GM19372 (cell line): ENCODE results near the gene HYI.
"Not testable (repeated sequence)": the region's sequence is repeated elsewhere in the genome, so short reads cannot be mapped to it uniquely, and the experiment has no call there.

Source experiments
- ATAC-seq: cut with Tn5 transposase; IDR thresholded peaks from one replicate; pipeline ENCODE4 v1.9.1; 2021; ENCODE audit warnings: mild to moderate bottlenecking, low read depth, moderate library complexity; ENCODE audit not compliant: unreplicated experiment

Gene HYI

GRCh38 chr1:43432171-43432860 lies 21.4 kb downstream of the HYI start:
- no peak for ATAC-seq

GRCh38 chr1:43431676-43432075 lies 22.1 kb downstream of the HYI start:
- no peak for ATAC-seq

- ATAC-seq = no peak
Measured at GRCh38 chr1:43430831-43431230, 22.9 kb downstream of the HYI start.

- no peak for ATAC-seq
Measured at GRCh38 chr1:43427941-43428340, 25.8 kb downstream of the HYI start.

- ATAC-seq = no peak
Measured at GRCh38 chr1:43427524-43427923, 26.2 kb downstream of the HYI start.

GRCh38 chr1:43426221-43426620 lies 27.5 kb downstream of the HYI start:
- no peak for ATAC-seq

- no peak for ATAC-seq
Measured at GRCh38 chr1:43425045-43425444, 28.7 kb downstream of the HYI start.

GRCh38 chr1:43423672-43424550 lies 29.8 kb downstream of the HYI start:
- no peak for ATAC-seq

GRCh38 chr1:43422995-43423671 lies 30.6 kb downstream of the HYI start:
- ATAC-seq = no peak

GRCh38 chr1:43421976-43422750 lies 31.6 kb downstream of the HYI start:
- no peak for ATAC-seq

- ATAC-seq = no peak
Measured at GRCh38 chr1:43421396-43421795, 32.3 kb downstream of the HYI start.

- no peak for ATAC-seq
Measured at GRCh38 chr1:43420874-43421273, 32.9 kb downstream of the HYI start.

- ATAC-seq = no peak
Measured at GRCh38 chr1:43419627-43420425, 33.9 kb downstream of the HYI start.

GRCh38 chr1:43418858-43419257 lies 34.9 kb downstream of the HYI start:
- ATAC-seq = no peak

- no peak for ATAC-seq
Measured at GRCh38 chr1:43415901-43416300, 37.8 kb downstream of the HYI start.

- ATAC-seq = no peak
Measured at GRCh38 chr1:43414634-43415223, 39.0 kb downstream of the HYI start.

GRCh38 chr1:43413426-43413825 lies 40.3 kb downstream of the HYI start:
- not testable (repeated sequence) for ATAC-seq

GRCh38 chr1:43410571-43410970 lies 43.2 kb downstream of the HYI start:
- ATAC-seq = no peak

GRCh38 chr1:43405876-43406234 lies 47.9 kb downstream of the HYI start:
- ATAC-seq = no peak
